Neural cell (in vitro differentiated cells): ENCODE measurements around the gene IFFO2. TPM values are rescaled to one million over a fixed set of nuclear protein-coding genes. Genes with fewer than 3 reads are reported as not detected.

Experiments
- H2AFZ ChIP-seq: fragments of 200-600, 300-800 bp; sonication (generic), shearing (Covaris generic); 2 replicates; pipeline ENCODE4 v1.6.0; 2014; ENCODE audit warnings: low read depth, mild to moderate bottlenecking, antibody characterized with exemption, low read length, moderate library complexity
- H3F3A ChIP-seq: fragments of 200-600 bp; shearing (Covaris generic); 2 replicates; pipeline ENCODE4 v1.6.1; 2016; ENCODE audit warnings: mild to moderate bottlenecking, moderate library complexity, mixed read lengths, antibody characterized with exemption, low read length; ENCODE audit not compliant: insufficient read depth, poor library complexity, severe bottlenecking
- H3K27ac ChIP-seq: fragments of 200-600, 300-800 bp; sonication (generic), shearing (Covaris generic); 2 replicates; pipeline ENCODE4 v1.5.1; 2014; ENCODE audit warnings: mild to moderate bottlenecking, low read length, moderate library complexity
- H3K27me3 ChIP-seq: fragments of 300-800, 200-600 bp; sonication (generic), shearing (Covaris generic); 2 replicates; pipeline ENCODE4 v1.6.0; 2014; ENCODE audit warnings: mild to moderate bottlenecking, low read depth, low read length, moderate library complexity; ENCODE audit not compliant: insufficient read depth
- H3K36me3 ChIP-seq: fragments of 300-800, 200-600 bp; sonication (generic), shearing (Covaris generic); 2 replicates; pipeline ENCODE4 v1.5.1; 2014; ENCODE audit warnings: mild to moderate bottlenecking, antibody characterized with exemption, low read length, moderate library complexity; ENCODE audit not compliant: insufficient read depth
- H3K4me2 ChIP-seq: fragments of 300-800, 200-600 bp; sonication (generic), shearing (Covaris generic); 2 replicates; pipeline ENCODE4 v1.6.0; 2014; ENCODE audit warnings: mild to moderate bottlenecking, low read length
- H3K4me3 ChIP-seq: fragments of 300-800, 200-600 bp; sonication (generic), shearing (Covaris generic); 2 replicates; pipeline ENCODE4 v1.5.1; 2014; ENCODE audit warnings: mild to moderate bottlenecking, low read length, moderate library complexity
- H3K79me2 ChIP-seq: fragments of 200-600 bp; shearing (Covaris generic); replicated peaks from 2 replicates; pipeline ENCODE4 v1.6.0; 2014; ENCODE audit warnings: mild to moderate bottlenecking, low read length, moderate library complexity; ENCODE audit not compliant: insufficient read depth
- H3K9ac ChIP-seq: fragments of 300-800, 200-600 bp; sonication (generic), shearing (Covaris generic); 2 replicates; pipeline ENCODE4 v1.6.1; 2016; ENCODE audit warnings: mild to moderate bottlenecking, low read length, mixed read lengths
- H3K9me2 ChIP-seq: fragments of 200-600 bp; shearing (Covaris generic); 2 replicates; pipeline ENCODE4 v1.6.1; 2016; ENCODE audit warnings: mild to moderate bottlenecking, low read length, mixed read lengths; ENCODE audit not compliant: insufficient read depth
- H3K9me3 ChIP-seq: fragments of 200-600, 300-800 bp; sonication (generic), shearing (Covaris generic); 2 replicates; pipeline ENCODE4 v1.6.1; 2016; ENCODE audit warnings: mild to moderate bottlenecking, mixed run types, low read length, moderate library complexity, mixed read lengths
- H4K20me1 ChIP-seq: fragments of 200-600 bp; shearing (Covaris generic); 2 replicates; pipeline ENCODE4 v1.6.1; 2016; ENCODE audit warnings: mild to moderate bottlenecking, mixed run types; ENCODE audit not compliant: insufficient read depth
- CTCF ChIP-seq: fragments of 450-650 bp; IDR thresholded peaks from 2 replicates; pipeline ENCODE4 v1.5.1; 2014; ENCODE audit warnings: antibody characterized with exemption, mild to moderate bottlenecking, moderate library complexity; ENCODE audit not compliant: poor library complexity, severe bottlenecking
- EZH2 ChIP-seq: fragments of 200-600, 300-800 bp; shearing (Covaris generic), sonication (generic); IDR thresholded peaks from 2 replicates; pipeline ENCODE4 v1.6.1; 2014; ENCODE audit warnings: antibody characterized with exemption, low read length, borderline replicate concordance, mild to moderate bottlenecking; ENCODE audit not compliant: insufficient read depth, poor library complexity, severe bottlenecking
- MXI1 ChIP-seq: fragments of 450-650 bp; conservative IDR thresholded peaks from 2 replicates; pipeline ENCODE4 v1.6.1; 2014; ENCODE audit warnings: antibody characterized with exemption, mild to moderate bottlenecking; ENCODE audit not compliant: poor library complexity, severe bottlenecking
- POLR2AphosphoS5 ChIP-seq: IDR thresholded peaks from 2 replicates; pipeline ENCODE4 v1.6.1; 2012
- REST ChIP-seq: IDR thresholded peaks from 2 replicates; pipeline ENCODE4 v1.6.1; 2012; ENCODE audit warnings: borderline replicate concordance
- SMC3 ChIP-seq: fragments of 450-650 bp; conservative IDR thresholded peaks from 2 replicates; pipeline ENCODE4 v1.6.1; 2014; ENCODE audit warnings: antibody characterized with exemption, mild to moderate bottlenecking, moderate library complexity; ENCODE audit not compliant: poor library complexity
- TAF1 ChIP-seq: IDR thresholded peaks from 2 replicates; pipeline ENCODE4 v1.6.1; 2012; ENCODE audit warnings: low read depth
- polyA plus RNA-seq: library from polyadenylated mRNA; depleted of rRNA; stranded (reverse); fragments of >200 nt; gene quantifications from 2 replicates; pipeline ENCODE4 v1.2.3, GENCODE V29; 2014

Gene IFFO2
- polyA plus RNA-seq, 1 donor from 2014 or later = 2.6 TPM

DNA sequence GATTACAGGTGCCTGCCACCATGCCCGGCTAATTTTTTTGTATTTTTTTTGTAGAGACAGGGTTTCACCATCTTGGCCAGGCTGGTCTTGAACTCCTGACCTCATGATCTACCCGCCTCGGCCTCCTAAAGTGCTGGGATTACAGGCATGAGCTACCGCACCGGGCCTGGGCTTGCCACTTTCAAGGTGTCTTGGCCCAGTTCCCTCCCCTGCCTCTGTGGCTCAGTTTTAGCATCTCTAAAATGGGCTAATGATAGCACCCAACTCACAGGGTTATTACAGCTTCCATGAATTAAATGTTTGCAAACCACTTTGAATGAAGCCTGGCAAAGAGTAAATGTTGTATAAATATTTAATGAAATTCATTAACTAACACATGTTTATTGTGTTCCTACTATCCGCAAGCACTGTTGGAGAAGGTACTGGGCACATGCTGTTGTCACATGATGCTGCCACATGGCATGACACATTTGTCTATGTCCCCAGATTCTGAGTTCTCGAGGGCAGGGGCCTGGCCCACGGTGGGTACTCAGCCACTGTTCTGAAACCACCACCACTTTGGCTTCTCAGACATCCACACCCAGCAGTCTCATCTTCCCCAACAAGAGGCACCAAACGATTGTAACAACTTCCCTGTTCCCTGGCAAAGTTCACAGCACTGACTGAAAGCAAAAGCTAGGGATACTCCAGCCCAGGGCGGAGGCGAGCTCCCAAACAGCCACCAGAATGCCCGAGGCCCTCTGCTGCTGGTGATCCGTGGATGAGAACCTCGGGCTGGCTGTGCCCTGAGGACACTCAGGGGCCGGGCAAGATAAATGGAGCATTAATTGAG, 9.7 kb downstream of the IFFO2 start:
- no peaks in the 10 kb centered on the region for H3K9me3 ChIP-seq
- no peak overlapping the region for H3K27ac ChIP-seq
- H3K36me3 ChIP-seq = no peaks in the 10 kb centered on the region
- TF ChIP-seq POLR2AphosphoS5 (no peak), EZH2 (no peak)
- no peak overlapping the region for H3K4me3 ChIP-seq
- no peaks in the 10 kb centered on the region for H3K79me2 ChIP-seq
- no peaks in the 10 kb centered on the region for H3F3A ChIP-seq
- H3K4me2 ChIP-seq = no peak overlapping the region
- no peak overlapping the region for H2AFZ ChIP-seq
- no peaks in the 10 kb centered on the region for H3K27me3 ChIP-seq
- H4K20me1 ChIP-seq = no peaks in the 10 kb centered on the region
- H3K9ac ChIP-seq = no peak overlapping the region
- H3K9me2 ChIP-seq = no peaks in the 10 kb centered on the region

- no peaks in the 10 kb centered on the region for H3K79me2 ChIP-seq
- H4K20me1 ChIP-seq = no peaks in the 10 kb centered on the region
- no peak overlapping the region for H2AFZ ChIP-seq
- H3K4me3 ChIP-seq = no peak overlapping the region
- no peaks in the 10 kb centered on the region for H3K27me3 ChIP-seq
- no peak overlapping the region for H3K9ac ChIP-seq
- no peaks in the 10 kb centered on the region for H3K36me3 ChIP-seq
- H3K9me2 ChIP-seq = no peaks in the 10 kb centered on the region
- no peak for TF ChIP-seq CTCF
- TF ChIP-seq SMC3 = no peak
- H3F3A ChIP-seq = no peaks in the 10 kb centered on the region
- H3K9me3 ChIP-seq = no peaks in the 10 kb centered on the region
- H3K27ac ChIP-seq = no peak overlapping the region
- no peak overlapping the region for H3K4me2 ChIP-seq
Measured at GRCh38 chr1:18945401-18945849, 11.1 kb downstream of the IFFO2 start.

DNA sequence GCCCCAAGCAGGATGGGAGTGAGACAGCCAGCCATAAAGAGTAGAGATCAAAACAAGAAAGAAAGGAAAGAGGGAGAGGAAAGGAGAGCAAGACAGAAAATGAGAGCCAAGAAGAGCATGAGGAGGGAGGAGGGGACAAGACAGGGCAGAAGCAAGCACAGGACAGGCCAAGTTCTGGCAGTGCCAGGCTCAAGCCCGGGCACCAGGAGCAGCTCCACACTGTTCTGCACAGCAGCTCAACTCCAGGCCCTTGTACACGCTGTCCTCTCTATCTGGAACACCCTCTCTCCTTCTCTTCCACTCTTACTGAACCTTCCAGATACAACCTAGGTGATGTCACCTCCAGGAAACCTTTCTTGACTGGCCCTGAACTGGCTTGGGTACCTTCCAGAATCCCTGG, 11.7 kb downstream of the IFFO2 start:
- Histone ChIP-seq H3K9me2 (no peaks in the 10 kb centered on the region), H3K27me3 (no peaks in the 10 kb centered on the region), H3K36me3 (no peaks in the 10 kb centered on the region), H3F3A (no peaks in the 10 kb centered on the region), H3K79me2 (no peaks in the 10 kb centered on the region), H3K4me2 (no peak overlapping the region), H3K9me3 (no peaks in the 10 kb centered on the region), H3K4me3 (no peak overlapping the region), H3K27ac (no peak overlapping the region), H3K9ac (no peak overlapping the region), H4K20me1 (no peaks in the 10 kb centered on the region), H2AFZ (no peak overlapping the region)
- no peak for TF ChIP-seq POLR2AphosphoS5
- no peak for TF ChIP-seq REST
- no peak for TF ChIP-seq SMC3
- TF ChIP-seq CTCF = no peak
- no peak for TF ChIP-seq MXI1
- no peak for TF ChIP-seq TAF1
